Fibroblast of skin of scalp (primary cell): ENCODE measurements around the gene POLE3.
"Not testable (repeated sequence)": the region's sequence is repeated elsewhere in the genome, so short reads cannot be mapped to it uniquely, and the experiment has no call there.

Source experiments
- DNase-seq: peaks from one replicate; pipeline ENCODE4 v3.0.0-alpha.2; 2013

POLE3 gene

DNA sequence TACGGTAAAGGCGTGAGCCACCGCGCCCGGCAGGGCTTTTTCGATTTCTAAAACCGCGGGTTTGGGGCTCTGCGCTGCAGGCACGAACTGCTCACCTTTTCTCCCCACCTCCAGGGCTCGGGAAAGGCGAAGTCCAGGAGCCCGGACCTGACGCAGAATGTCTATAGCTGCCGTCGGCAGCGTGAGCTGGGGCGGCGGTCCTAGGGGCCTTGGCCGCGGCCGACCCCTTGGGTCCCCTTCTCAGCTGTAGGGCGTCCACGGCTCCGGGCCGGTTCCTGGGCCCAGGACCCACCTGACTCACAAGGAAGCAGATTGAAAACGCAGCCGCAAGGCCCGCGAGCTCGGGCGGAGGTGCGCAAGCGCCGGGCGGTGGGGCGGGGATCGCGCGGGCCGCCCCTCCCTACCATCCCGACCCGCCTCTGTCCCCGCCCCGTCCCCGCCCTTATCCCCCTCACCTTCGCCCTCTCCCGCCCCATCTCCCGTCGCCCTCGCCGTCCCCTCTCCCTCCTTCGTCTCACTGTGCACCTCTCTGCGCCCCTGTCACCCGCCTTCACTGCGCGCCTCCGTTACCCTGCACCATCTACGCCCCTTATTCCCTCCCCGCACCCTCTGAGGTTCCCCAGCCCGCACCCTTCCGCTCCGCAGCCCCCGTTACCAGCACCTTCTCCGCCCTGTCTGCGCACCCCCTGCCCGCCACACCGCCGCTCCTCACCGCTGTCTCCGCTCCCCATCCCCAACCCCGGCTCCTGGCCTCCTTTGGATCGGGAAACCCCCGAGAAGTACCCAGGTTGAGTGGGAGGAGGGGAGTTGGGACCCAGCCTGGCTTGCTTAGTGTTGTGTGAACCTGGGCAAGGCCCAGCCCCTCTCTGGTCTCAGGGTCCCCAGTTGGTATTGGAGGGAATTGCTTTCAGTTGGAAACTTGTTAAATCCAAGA is 33.6 kb downstream of the POLE3 start, which contains the start of gene HDHD3:
HDHD3 (minus strand) TSS at position 353 of the 934 bp plus-strand sequence. CDS start 2,632 bp downstream, outside the sequence.
- DNase-seq: peak; percentile 67

DNA sequence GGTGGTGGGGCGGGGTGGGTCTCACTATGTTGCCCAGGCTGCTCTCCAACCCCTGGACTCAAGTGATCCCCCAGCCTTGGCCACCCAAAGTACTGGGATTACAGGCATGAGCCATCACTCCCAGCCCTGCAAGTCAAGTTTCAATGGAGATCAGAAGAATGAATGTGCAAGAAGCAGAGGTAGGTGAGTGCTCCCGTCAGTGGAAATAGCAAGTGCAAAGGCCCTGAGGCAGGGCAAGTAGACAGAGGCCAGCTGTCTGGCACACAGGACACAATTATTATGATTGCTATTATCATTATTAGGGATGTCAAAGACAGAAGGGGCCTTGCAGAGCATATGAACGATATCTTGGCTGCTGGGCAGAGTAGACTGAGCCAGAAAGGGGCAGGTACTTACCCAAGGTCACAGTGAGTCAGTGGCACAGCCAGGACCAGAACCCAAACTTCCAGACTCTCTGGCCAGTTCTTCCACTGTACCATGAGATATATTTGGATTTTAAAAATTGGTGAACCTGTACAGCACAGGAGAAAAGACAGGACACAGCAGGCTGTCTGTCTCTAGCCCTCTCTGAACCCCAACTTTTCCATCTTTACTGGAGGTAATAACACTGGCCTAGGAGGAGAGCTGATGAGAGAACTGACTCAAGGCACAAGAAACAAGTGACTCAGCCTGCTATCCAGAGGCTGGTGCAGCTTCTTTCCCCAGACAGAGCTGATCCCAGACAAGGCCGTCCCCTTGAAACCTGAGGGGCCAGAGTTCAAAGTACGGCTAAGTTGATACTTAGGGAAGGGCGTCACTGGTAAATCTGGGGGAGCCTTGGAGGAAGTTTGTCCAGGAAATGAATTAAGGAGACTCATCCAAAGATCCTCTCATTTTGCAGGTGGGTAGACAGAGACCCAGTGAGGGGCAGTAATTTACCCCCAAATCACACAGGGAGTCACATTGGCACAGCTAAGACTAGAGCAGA is 35.1 kb downstream of the POLE3 start:
- DNase-seq: no peak

GRCh38 chr9:113373676-113374392 is 36.6 kb downstream of the POLE3 start:
- no peak for DNase-seq

GRCh38 chr9:113373256-113373655 is 37.2 kb downstream of the POLE3 start:
- DNase-seq: no peak

- DNase-seq: no peak
Observed at GRCh38 chr9:113372059-113372458, 38.4 kb downstream of the POLE3 start.

GRCh38 chr9:113370806-113371325 is 39.6 kb downstream of the POLE3 start:
- no peak for DNase-seq

DNA sequence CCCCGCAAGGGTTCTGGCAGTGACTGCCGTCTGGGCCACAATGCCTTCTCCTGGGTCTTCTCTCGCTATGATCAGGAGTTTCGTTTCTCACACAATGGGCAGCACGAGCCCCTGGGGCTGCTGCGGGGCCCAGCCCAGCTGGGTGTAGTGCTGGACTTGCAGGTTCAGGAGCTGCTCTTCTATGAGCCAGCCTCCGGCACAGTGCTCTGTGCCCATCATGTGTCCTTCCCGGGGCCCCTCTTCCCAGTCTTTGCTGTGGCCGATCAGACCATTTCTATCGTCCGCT is 40.7 kb downstream of the POLE3 start:
- no peak for DNase-seq

- no peak for DNase-seq
Observed at GRCh38 chr9:113368982-113369854, 41.3 kb downstream of the POLE3 start.

DNA sequence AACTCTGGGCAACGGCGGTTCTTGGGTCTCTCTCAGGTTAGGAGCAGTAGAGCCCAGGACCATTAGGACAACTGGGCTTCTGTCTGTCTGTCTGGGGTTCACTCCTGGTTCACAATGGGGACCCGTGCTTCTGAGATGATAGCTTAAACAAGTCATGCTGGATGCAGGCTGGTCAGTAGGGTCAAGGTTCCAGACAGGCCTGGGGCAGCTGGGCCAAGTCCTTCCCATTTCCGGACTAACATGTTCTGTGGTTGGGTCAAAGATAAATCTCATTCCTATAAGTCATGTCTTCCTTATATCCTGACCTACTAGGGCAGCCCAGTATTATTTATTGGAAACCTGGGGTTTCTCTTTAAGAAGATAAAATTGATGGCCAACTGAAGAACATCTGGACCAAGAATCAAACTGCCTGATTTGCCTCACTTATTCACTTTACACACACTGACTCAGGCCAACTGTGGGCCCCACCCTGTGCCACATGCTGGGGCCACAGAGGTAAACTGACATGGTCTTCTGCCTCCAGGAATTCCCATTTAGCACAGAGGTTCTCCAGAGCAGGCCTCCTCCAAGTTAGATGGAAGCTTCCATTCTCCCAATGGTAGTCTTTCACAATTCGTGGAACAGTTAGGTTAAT is 42.0 kb downstream of the POLE3 start:
- no peak for DNase-seq

- DNase-seq: not testable (repeated sequence)
Observed at GRCh38 chr9:113365652-113366051, 44.8 kb downstream of the POLE3 start.

- DNase-seq: no peak
Observed at GRCh38 chr9:113364951-113365350, 45.5 kb downstream of the POLE3 start.

- DNase-seq: no peak
Observed at GRCh38 chr9:113363336-113363735, 47.1 kb downstream of the POLE3 start.

DNA sequence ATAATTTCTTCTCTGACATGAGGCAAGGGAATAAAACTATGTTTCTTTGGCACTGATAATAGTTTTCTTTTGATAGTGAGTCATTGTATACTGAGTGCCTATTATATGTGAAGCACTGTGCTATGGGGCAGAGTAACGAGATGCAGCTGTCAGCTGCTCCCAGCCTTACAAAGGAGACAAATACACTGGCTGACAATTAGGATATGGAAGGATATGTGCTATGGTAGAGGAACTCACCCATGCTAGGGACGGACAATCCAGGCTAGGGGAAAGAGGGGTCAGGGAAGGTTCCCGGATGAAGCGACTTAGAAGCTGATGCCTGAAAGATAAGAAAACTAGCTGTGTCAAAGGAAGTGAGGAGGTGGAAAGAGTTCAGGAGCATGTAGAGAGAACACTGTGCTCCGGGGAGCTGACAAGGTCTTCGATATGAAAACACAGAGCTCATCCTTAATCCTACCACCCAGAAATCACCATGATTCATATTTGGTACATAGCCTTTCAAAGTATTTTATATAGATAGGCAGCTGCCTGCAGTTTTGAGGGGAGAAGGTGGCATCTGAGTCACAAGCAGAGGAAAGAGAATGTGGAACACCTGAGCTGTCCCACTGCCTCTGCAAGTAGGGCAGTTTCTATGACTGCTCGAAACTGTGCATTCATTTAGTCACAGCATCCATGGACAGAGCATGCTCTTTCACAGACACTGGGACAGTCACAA is 49.0 kb downstream of the POLE3 start:
- peak; percentile 21 for DNase-seq

GRCh38 chr9:113360242-113360842 is 50.1 kb downstream of the POLE3 start:
- DNase-seq: no peak

DNA sequence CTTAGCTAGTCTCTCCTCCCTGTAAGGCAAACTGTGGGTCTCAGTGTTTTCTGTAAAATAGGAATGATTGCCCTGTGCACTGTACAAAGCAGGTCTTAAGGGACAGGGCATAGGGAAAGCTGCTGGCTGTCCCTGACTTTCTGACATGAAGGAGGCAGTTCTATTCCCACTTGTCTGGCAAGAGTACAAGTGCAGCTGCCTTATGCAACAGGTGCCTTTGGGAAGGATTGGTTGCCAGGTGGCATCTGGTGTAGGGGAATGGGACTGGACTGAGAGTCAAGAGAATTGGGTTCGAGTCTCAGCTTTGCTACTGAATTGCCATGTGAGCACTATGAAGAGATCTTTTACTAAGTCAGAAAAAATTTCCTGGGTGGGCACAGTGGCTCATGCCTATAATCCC is 51.1 kb downstream of the POLE3 start:
- no peak for DNase-seq
